SK-N-SH (cell line): Measurements from ENCODE around the gene MALAT1. TPM values are rescaled to one million over a fixed set of nuclear protein-coding genes. Genes with fewer than 3 reads are reported as not detected.
"Not testable (repeated sequence)": the region's sequence is repeated elsewhere in the genome, so short reads cannot be mapped to it uniquely, and the experiment has no call there.

Experiments used
- CTCF ChIA-PET: fragments of 300-600, 350-600 bp; formaldehyde crosslinking; extraction: SDS; loops from one replicate; lab custom pipeline; 2021; lab: Yijun Ruan, JAX
- POLR2A ChIA-PET: fragments of 350-600 bp; sonication (Branson Sonifier 250); formaldehyde crosslinking; extraction: SDS; loops from one replicate; lab custom pipeline; 2020; ENCODE audit warnings: antibody characterized with exemption, inconsistent platforms; lab: Yijun Ruan, JAX
- DNase-seq: peaks from one replicate; pipeline ENCODE4 v3.0.0; 2012
- H2AFZ ChIP-seq: fragments of 200-600 bp; sonication (generic); 2 replicates; pipeline ENCODE4 v1.8.1; 2016; ENCODE audit warnings: antibody characterized with exemption, mild to moderate bottlenecking, low read depth
- H3F3A ChIP-seq: fragments of 200-600 bp; sonication (generic); replicated peaks from 2 replicates; pipeline ENCODE3; 2016; ENCODE audit warnings: antibody characterized with exemption, mild to moderate bottlenecking; ENCODE audit not compliant: insufficient read depth
- H3K27ac ChIP-seq, 2 experiments: fragments of 200-500 bp in 1 of 2; fragments of 200-600 bp in 1 of 2; sonication (Bioruptor generic) in 1 of 2; sonication (generic), shearing (Covaris generic) in 1 of 2; 2 replicates each; pipeline versions ENCODE4 v1.5.1 to v1.6.1; 2014 to 2016; ENCODE audit warnings: low read depth in 2 of 2, inconsistent platforms in 1 of 2, low read length in 1 of 2, mild to moderate bottlenecking in 1 of 2, mixed read lengths in 1 of 2
- H3K27me3 ChIP-seq: fragments of 200-600 bp; sonication (generic), shearing (Covaris generic); 2 replicates; pipeline ENCODE4 v1.6.1; 2016; ENCODE audit warnings: mixed run types; ENCODE audit not compliant: insufficient read depth
- H3K36me3 ChIP-seq, 2 experiments: fragments of 200-500 bp in 1 of 2; fragments of 200-600 bp in 1 of 2; sonication (Bioruptor generic) in 1 of 2; sonication (generic) in 1 of 2; replicated peaks in 1 of 2; 2 replicates each; pipeline versions ENCODE3 to v1.5.1; 2014 to 2016; ENCODE audit warnings: low read length in 1 of 2, mild to moderate bottlenecking in 1 of 2; ENCODE audit not compliant: insufficient read depth in 2 of 2, control insufficient read depth in 1 of 2
- H3K4me1 ChIP-seq, 2 experiments: fragments of 200-500 bp in 1 of 2; fragments of 200-600 bp in 1 of 2; sonication (Bioruptor generic) in 1 of 2; sonication (generic), shearing (Covaris generic) in 1 of 2; 2 replicates each; pipeline versions ENCODE4 v1.5.1 to v1.6.1; 2014 to 2016; ENCODE audit warnings: low read depth in 1 of 2, low read length in 1 of 2, mixed run types in 1 of 2; ENCODE audit not compliant: insufficient read depth in 2 of 2, control insufficient read depth in 1 of 2
- H3K4me2 ChIP-seq: fragments of 200-600 bp; sonication (generic), shearing (Covaris generic); 2 replicates; pipeline ENCODE4 v1.6.1; 2017; ENCODE audit warnings: mixed run types
- H3K4me3 ChIP-seq, 2 experiments: fragments of 200-500 bp in 1 of 2; fragments of 200-600 bp in 1 of 2; sonication (Bioruptor generic) in 1 of 2; sonication (generic), shearing (Covaris generic) in 1 of 2; 2 replicates each; pipeline versions ENCODE4 v1.5.1 to v1.8.1; 2014 to 2016; ENCODE audit warnings: low read depth in 2 of 2, inconsistent platforms in 1 of 2, low read length in 1 of 2, mild to moderate bottlenecking in 1 of 2, mixed read lengths in 1 of 2, moderate library complexity in 1 of 2
- H3K79me2 ChIP-seq: fragments of 200-600 bp; sonication (generic); 2 replicates; pipeline ENCODE4 v1.8.1; 2017; ENCODE audit warnings: mild to moderate bottlenecking; ENCODE audit not compliant: insufficient read depth
- H3K9ac ChIP-seq: fragments of 200-600 bp; sonication (generic); 2 replicates; pipeline ENCODE4 v1.6.1; 2017; ENCODE audit warnings: mixed run types
- H3K9me2 ChIP-seq: fragments of 200-600 bp; sonication (generic); 2 replicates; pipeline ENCODE4 v1.6.1; 2017; ENCODE audit warnings: mixed run types
- H3K9me3 ChIP-seq: fragments of 200-600 bp; sonication (generic); 2 replicates; pipeline ENCODE4 v1.6.1; 2017; ENCODE audit warnings: mixed run types, mild to moderate bottlenecking, moderate library complexity
- H4K20me1 ChIP-seq: fragments of 200-600 bp; sonication (generic); 2 replicates; pipeline ENCODE4 v1.6.1; 2017; ENCODE audit warnings: mild to moderate bottlenecking, mixed run types; ENCODE audit not compliant: insufficient read depth
- CHD2 ChIP-seq: fragments of 150-350 bp; IDR thresholded peaks from 2 replicates; pipeline ENCODE4 v1.6.1; 2018; ENCODE audit warnings: low read length; ENCODE audit not compliant: partially characterized antibody
- EZH2phosphoT487 ChIP-seq: fragments of 200-600 bp; sonication (generic); IDR thresholded peaks from 2 replicates; pipeline ENCODE4 v1.6.1; 2017; ENCODE audit warnings: low read depth, mixed run types, mild to moderate bottlenecking, antibody characterized with exemption, moderate library complexity, borderline replicate concordance
- FOXM1 ChIP-seq: IDR thresholded peaks from 2 replicates; pipeline ENCODE4 v1.4.0; 2012; ENCODE audit warnings: low read depth, mild to moderate bottlenecking
- GABPA ChIP-seq: IDR thresholded peaks from 2 replicates; pipeline ENCODE4 v1.4.0; 2012; ENCODE audit warnings: low read depth, mild to moderate bottlenecking
- GATA2 ChIP-seq: sonication (generic); formaldehyde crosslinking; IDR thresholded peaks from 2 replicates; pipeline ENCODE4 v1.5.0; 2020; ENCODE audit warnings: mild to moderate bottlenecking, missing genetic modification reagents
- JUND ChIP-seq: IDR thresholded peaks from 2 replicates; pipeline ENCODE4 v1.4.0; 2012
- MEF2A ChIP-seq: IDR thresholded peaks from 2 replicates; pipeline ENCODE4 v1.4.0; 2012; ENCODE audit warnings: low read depth, borderline replicate concordance
- MXI1 ChIP-seq: IDR thresholded peaks from 2 replicates; pipeline ENCODE4 v1.6.1; 2012; ENCODE audit warnings: mild to moderate bottlenecking, low read depth, low read length, improper control_type of control experiment
- PBX3 ChIP-seq: IDR thresholded peaks from 2 replicates; pipeline ENCODE4; 2012
- POLR2AphosphoS5 ChIP-seq: IDR thresholded peaks from 2 replicates; pipeline ENCODE4 v1.6.1; 2012; ENCODE audit warnings: low read depth, low read length
- RAD21 ChIP-seq: IDR thresholded peaks from 2 replicates; pipeline ENCODE4 v1.6.1; 2012; ENCODE audit warnings: mild to moderate bottlenecking, low read length
- RFX5 ChIP-seq: IDR thresholded peaks from 2 replicates; pipeline ENCODE4 v1.6.1; 2012; ENCODE audit warnings: mild to moderate bottlenecking, improper control_type of control experiment, low read length
- SMC3 ChIP-seq: IDR thresholded peaks from 2 replicates; pipeline ENCODE4 v1.6.1; 2012; ENCODE audit warnings: low read depth, low read length, improper control_type of control experiment
- TAF1 ChIP-seq: IDR thresholded peaks from 2 replicates; pipeline ENCODE4 v1.6.1; 2012; ENCODE audit warnings: low read depth, mild to moderate bottlenecking, low read length, moderate library complexity, borderline replicate concordance
- YY1 ChIP-seq: IDR thresholded peaks from 2 replicates; pipeline ENCODE4 v1.4.0; 2012; ENCODE audit warnings: low read depth, mild to moderate bottlenecking
- ZBTB33 ChIP-seq: IDR thresholded peaks from 2 replicates; pipeline ENCODE4 v1.4.0; 2012; ENCODE audit warnings: low read depth, borderline replicate concordance
- WGBS: methylation state at CpG from one replicate; pipeline ENCODE4 v1.1.6; 2017; ENCODE audit warnings: low lambda C conversion rate; 5-methylcytosine and 5-hydroxymethylcytosine counted together
- polyA plus RNA-seq, 3 experiments: library from polyadenylated mRNA; depleted of rRNA; stranded (reverse); fragments of >200 nt; gene quantifications; 2 replicates each; pipeline ENCODE4 v1.2.3, GENCODE V29; 2012
- TF ChIP-seq, protein P1 (sequence below): IDR thresholded peaks from 2 replicates; pipeline ENCODE4 v1.6.1; 2012; ENCODE audit warnings: mild to moderate bottlenecking, low read depth, low read length, moderate library complexity
- TF ChIP-seq, protein P2 (sequence below): fragments of 200-600 bp; sonication (generic); IDR thresholded peaks from 2 replicates; pipeline ENCODE4 v1.6.1; 2017; ENCODE audit warnings: antibody characterized with exemption, mild to moderate bottlenecking, moderate library complexity

Gene MALAT1
- polyA plus RNA-seq, 1 of the 3 experiments (the other 2 are of a cell fraction) = 285 TPM

DNA sequence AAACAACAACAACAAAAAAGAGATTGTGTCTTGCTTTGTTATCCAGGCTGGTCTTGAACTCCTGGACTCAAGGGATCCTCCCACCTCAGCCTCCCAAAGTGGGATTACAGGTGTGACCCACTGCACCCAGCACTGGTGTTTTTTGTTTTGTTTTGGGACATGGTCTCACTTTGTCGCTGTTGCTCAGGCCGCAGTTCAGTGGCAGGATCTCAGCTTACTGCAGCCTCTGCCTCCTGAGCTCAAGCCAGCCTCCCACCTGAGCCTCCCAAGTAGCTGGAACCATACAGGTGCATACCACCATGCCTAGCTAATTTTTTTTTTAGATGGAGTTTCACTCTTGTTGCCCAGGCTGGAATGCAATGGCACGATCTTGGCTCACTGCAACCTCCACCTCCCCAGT, 13.5 kb downstream of the MALAT1 start:
- WGBS = 97% methylated on average over 3 of the region's 3 CpGs
- H3K9ac ChIP-seq, DNase-seq, H2AFZ ChIP-seq, H3K9me2 ChIP-seq, H3K36me3 ChIP-seq, H3K27ac ChIP-seq, H3K4me3 ChIP-seq, H3K27me3 ChIP-seq, H3K4me2 ChIP-seq, H3K9me3 ChIP-seq, H3K4me1 ChIP-seq, H4K20me1 ChIP-seq: not testable (repeated sequence)
- Histone ChIP-seq H3K79me2 (peaks cover 27% of the 10 kb centered on the region), H3F3A (peaks cover 59% of the 10 kb centered on the region)
- ChIA-PET POLR2A (interaction anchor here (0.6 to 1.3 kb wide), 2 partner anchors 9 to 99 kb away, joined by 3 to 4 read pairs; no protein-coding TSS in a partner anchor), CTCF (interaction anchor here (0.7 to 8.8 kb wide), 9 partner anchors 8 to 146 kb away, joined by 3 to 223 read pairs (median 5); partner anchors contain the start of genes MALAT1, NEAT1 and SCYL1)

GRCh38 chr11:65516135-65516968, 17.5 kb downstream of the MALAT1 start:
- Histone ChIP-seq H3K4me2 (no peak overlapping the region), H3K9ac (no peak overlapping the region), H3K4me1 (no peaks in the 10 kb centered on the region), H3K36me3 (no peaks in the 10 kb centered on the region), H3K9me3 (no peaks in the 10 kb centered on the region), H3K4me3 (no peak overlapping the region), H4K20me1 (no peaks in the 10 kb centered on the region), H3K79me2 (peaks cover 3% of the 10 kb centered on the region; the same call in 1 of the 2 replicates), H2AFZ (no peak overlapping the region), H3K27me3 (no peaks in the 10 kb centered on the region), H3K27ac (no peak overlapping the region), H3K9me2 (no peaks in the 10 kb centered on the region), H3F3A (peaks cover 23% of the 10 kb centered on the region)
- POLR2A ChIA-PET = interaction anchor here (0.8 kb wide), 1 partner anchor 31 kb away, joined by 3 read pairs; no protein-coding TSS in a partner anchor
- DNase-seq = no peak
- WGBS = 71% methylated on average over 5 of the region's 5 CpGs
- CTCF ChIA-PET = interaction anchor here (1.2 to 2.2 kb wide), 3 partner anchors 25 to 101 kb away, joined by 3 to 9 read pairs (median 3); no protein-coding TSS in a partner anchor
- TF ChIP-seq SMC3 = no peak
- no peak for TF ChIP-seq MEF2A
- TF ChIP-seq POLR2AphosphoS5 = no peak
- TF ChIP-seq, protein P1, sequence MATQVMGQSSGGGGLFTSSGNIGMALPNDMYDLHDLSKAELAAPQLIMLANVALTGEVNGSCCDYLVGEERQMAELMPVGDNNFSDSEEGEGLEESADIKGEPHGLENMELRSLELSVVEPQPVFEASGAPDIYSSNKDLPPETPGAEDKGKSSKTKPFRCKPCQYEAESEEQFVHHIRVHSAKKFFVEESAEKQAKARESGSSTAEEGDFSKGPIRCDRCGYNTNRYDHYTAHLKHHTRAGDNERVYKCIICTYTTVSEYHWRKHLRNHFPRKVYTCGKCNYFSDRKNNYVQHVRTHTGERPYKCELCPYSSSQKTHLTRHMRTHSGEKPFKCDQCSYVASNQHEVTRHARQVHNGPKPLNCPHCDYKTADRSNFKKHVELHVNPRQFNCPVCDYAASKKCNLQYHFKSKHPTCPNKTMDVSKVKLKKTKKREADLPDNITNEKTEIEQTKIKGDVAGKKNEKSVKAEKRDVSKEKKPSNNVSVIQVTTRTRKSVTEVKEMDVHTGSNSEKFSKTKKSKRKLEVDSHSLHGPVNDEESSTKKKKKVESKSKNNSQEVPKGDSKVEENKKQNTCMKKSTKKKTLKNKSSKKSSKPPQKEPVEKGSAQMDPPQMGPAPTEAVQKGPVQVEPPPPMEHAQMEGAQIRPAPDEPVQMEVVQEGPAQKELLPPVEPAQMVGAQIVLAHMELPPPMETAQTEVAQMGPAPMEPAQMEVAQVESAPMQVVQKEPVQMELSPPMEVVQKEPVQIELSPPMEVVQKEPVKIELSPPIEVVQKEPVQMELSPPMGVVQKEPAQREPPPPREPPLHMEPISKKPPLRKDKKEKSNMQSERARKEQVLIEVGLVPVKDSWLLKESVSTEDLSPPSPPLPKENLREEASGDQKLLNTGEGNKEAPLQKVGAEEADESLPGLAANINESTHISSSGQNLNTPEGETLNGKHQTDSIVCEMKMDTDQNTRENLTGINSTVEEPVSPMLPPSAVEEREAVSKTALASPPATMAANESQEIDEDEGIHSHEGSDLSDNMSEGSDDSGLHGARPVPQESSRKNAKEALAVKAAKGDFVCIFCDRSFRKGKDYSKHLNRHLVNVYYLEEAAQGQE = no peak
- no peak for TF ChIP-seq RFX5
- no peak for TF ChIP-seq YY1
- no peak for TF ChIP-seq PBX3
- no peak for TF ChIP-seq CHD2
- no peak for TF ChIP-seq ZBTB33
- TF ChIP-seq, protein P2, sequence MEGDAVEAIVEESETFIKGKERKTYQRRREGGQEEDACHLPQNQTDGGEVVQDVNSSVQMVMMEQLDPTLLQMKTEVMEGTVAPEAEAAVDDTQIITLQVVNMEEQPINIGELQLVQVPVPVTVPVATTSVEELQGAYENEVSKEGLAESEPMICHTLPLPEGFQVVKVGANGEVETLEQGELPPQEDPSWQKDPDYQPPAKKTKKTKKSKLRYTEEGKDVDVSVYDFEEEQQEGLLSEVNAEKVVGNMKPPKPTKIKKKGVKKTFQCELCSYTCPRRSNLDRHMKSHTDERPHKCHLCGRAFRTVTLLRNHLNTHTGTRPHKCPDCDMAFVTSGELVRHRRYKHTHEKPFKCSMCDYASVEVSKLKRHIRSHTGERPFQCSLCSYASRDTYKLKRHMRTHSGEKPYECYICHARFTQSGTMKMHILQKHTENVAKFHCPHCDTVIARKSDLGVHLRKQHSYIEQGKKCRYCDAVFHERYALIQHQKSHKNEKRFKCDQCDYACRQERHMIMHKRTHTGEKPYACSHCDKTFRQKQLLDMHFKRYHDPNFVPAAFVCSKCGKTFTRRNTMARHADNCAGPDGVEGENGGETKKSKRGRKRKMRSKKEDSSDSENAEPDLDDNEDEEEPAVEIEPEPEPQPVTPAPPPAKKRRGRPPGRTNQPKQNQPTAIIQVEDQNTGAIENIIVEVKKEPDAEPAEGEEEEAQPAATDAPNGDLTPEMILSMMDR = no peak
- no peak for TF ChIP-seq RAD21
- TF ChIP-seq TAF1 = no peak
- TF ChIP-seq EZH2phosphoT487 = no peak
- no peak for TF ChIP-seq JUND
- TF ChIP-seq FOXM1 = no peak
- no peak for TF ChIP-seq MXI1
- no peak for TF ChIP-seq GABPA
- TF ChIP-seq GATA2 (CRISPR knock-in tag) = no peak
